Left lung (tissue), 10 donors: Measurements from ENCODE around the gene GNA15. TPM values are rescaled to one million over a fixed set of nuclear protein-coding genes. Genes with fewer than 3 reads are reported as not detected.
A peak's percentile ranks its signal among the peaks of the same experiment; 100 is the strongest.

Experiments used
- ATAC-seq: fragments of 200-7000 bp; cut with Tn5 transposase; one replicate; pipeline ENCODE4 v1.9.1; 2020; ENCODE audit warnings: moderate library complexity
- DNase-seq, 4 donors: peaks; one replicate each; pipeline ENCODE4 v3.0.0-alpha.2; 2013 to 2020
- H3K27ac ChIP-seq, 2 donors: fragments of 200-600 bp; sonication (generic) in 1 of 2; one replicate each; pipeline versions ENCODE4 v1.5.0 to v1.8.0; 2020 to 2021
- H3K27me3 ChIP-seq, 2 donors: fragments of 200-600 bp; sonication (generic) in 1 of 2; one replicate each; pipeline versions ENCODE4 v1.5.0 to v1.8.0; 2020 to 2021
- H3K36me3 ChIP-seq, 2 donors: fragments of 200-600 bp; sonication (generic) in 1 of 2; one replicate each; pipeline versions ENCODE4 v1.5.0 to v1.8.0; 2020 to 2021
- H3K4me1 ChIP-seq, 2 donors: fragments of 200-600 bp; one replicate each; pipeline ENCODE4 v1.8.0; 2021
- H3K4me3 ChIP-seq, 2 donors: fragments of 200-600 bp; sonication (generic) in 1 of 2; one replicate each; pipeline versions ENCODE4 v1.5.0 to v1.8.0; 2020 to 2021; ENCODE audit warnings: mild to moderate bottlenecking in 1 of 2
- H3K9me3 ChIP-seq, 2 donors: fragments of 200-600 bp; sonication (generic) in 1 of 2; one replicate each; pipeline versions ENCODE4 v1.5.0 to v1.8.0; 2020 to 2021
- intact Hi-C, 2 donors: fragments of 100-400 bp; cut with DNase I; formaldehyde crosslinking; loops; one replicate each; pipeline versions ENCODE4 v1.11.2 to v1.14.2; 2022
- polyA plus RNA-seq, 6 donors: library from polyadenylated mRNA; unstranded; fragments of 120-200 nt; gene quantifications; one replicate each; pipeline ENCODE4 v1.2.1, GENCODE V29; 2013; ENCODE audit not compliant: insufficient read length in 6 of 6
- total RNA-seq, 2 donors: library from RNA; stranded (reverse); fragmentation: NEBNext Ultra II Directional; extraction: Animal tissue kit (Norgen Biotek cat#: 25700); gene quantifications; one replicate each; pipeline ENCODE4 v1.2.1, GENCODE V29; 2021
- TF ChIP-seq, protein P1 (sequence below), 2 donors: fragments of 200-600 bp; sonication (generic) in 1 of 2; IDR thresholded peaks; one replicate each; pipeline versions ENCODE4 v1.5.0 to v1.8.0; 2021; ENCODE audit warnings: antibody characterized with exemption in 2 of 2
- donor health status: DM: no; HTN: yes; CAD: no.
- donor health status: DM: no; HTN: no; CAD: no.

GNA15 gene
- total and polyA plus RNA-seq, 8 donors, result 1.8 to 35.9 (median 2.8) TPM

DNA sequence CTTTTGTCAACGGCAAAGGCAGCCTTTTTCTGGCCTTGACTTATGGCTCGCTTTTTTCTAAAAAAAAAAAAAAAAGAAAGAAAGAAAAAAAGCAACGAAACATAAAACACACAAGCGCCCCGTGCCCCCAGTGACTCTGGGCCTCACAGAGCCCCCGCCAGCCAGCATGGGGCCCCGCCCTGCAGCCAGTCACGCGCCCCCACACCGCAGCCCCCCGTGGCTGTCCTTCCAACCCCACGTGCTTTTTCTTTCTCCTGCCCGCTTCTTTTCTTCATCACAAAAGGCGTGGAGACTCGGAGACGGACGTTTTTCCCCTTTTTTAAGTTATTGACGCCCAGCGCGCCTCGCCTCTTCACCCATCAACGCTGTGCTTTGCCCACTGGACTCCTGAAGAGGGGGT is 14.4 kb upstream of the GNA15 start:
- no peak overlapping the region for H3K27ac ChIP-seq
- H3K36me3 ChIP-seq, result peaks cover 0 to 66% of the 10 kb centered on the region in 2 donors
- no peak for ATAC-seq

DNA sequence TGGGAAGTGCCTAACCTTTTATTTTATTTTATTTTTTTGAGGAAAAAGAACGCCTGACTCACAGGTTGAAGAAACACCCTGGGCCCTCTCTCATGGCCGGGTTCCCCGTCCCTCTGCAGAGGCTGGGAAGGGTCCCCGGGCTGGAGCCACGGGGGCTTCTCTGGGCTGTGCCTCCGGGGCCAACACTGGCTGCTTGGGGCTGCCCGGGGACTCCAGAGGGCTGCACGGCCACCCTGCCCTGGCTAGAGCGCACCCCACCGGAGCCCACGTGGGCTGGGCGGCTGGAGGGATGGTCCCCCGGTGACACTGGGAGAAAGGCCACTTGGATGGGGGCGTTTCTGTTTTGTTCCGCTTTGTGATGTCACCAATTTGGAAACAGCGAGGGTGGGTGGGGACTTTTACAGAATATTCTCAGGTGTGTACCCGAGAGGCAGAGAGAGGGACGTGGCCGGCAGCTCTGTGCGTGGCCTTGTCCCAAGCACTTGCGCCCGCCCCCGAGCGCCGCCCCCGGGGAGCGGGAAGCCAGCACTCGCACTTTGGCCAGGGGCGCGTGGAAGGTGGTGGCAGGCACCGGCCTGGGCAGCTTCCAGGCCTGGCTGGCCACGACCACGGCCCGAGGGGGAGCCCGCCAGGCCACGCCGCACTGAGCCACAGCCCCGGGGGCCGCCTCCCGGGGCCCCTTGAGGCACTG is 13.9 kb upstream of the GNA15 start:
- H3K36me3 ChIP-seq, result peaks cover 0 to 60% of the 10 kb centered on the region in 2 donors
- TF ChIP-seq, protein P1, sequence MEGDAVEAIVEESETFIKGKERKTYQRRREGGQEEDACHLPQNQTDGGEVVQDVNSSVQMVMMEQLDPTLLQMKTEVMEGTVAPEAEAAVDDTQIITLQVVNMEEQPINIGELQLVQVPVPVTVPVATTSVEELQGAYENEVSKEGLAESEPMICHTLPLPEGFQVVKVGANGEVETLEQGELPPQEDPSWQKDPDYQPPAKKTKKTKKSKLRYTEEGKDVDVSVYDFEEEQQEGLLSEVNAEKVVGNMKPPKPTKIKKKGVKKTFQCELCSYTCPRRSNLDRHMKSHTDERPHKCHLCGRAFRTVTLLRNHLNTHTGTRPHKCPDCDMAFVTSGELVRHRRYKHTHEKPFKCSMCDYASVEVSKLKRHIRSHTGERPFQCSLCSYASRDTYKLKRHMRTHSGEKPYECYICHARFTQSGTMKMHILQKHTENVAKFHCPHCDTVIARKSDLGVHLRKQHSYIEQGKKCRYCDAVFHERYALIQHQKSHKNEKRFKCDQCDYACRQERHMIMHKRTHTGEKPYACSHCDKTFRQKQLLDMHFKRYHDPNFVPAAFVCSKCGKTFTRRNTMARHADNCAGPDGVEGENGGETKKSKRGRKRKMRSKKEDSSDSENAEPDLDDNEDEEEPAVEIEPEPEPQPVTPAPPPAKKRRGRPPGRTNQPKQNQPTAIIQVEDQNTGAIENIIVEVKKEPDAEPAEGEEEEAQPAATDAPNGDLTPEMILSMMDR (IDR thresholded peaks at IDR 0.05), result no peak

More for the DNA sequence above, 14.4 kb upstream of the GNA15 start:
- H3K4me1 ChIP-seq, result peaks cover 0 to 16% of the 10 kb centered on the region in 2 donors
- no peaks in the 10 kb centered on the region for H3K27me3 ChIP-seq
- TF ChIP-seq, protein P1 (IDR thresholded peaks at IDR 0.05), result no peak
- intact Hi-C loops, result no loop called here
- H3K4me3 ChIP-seq, result no peak overlapping the region
- peak in 1 of 4 donors; percentile 44 for DNase-seq
- H3K9me3 ChIP-seq, result no peaks in the 10 kb centered on the region

DNA sequence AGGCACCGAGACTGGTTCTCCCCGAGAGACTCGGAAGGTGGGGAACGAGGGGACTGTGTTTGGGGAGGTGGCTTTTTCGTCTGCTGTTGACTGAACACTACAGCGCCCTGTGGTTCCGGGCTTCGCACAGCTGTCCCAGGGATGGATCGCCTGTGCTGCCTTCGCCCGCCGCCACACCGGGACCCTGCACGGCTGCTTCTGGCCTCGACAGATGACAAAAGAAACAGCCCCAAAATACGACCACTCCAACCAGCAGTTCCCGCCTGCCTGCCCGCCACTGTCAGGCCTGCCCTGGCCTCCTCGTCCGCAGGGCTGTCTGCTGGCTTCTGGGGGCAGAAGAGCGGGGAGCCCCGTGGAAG is 13.3 kb upstream of the GNA15 start:
- H3K9me3 ChIP-seq, result no peaks in the 10 kb centered on the region
- no peak for ATAC-seq
- no peaks in the 10 kb centered on the region for H3K27me3 ChIP-seq
- H3K4me1 ChIP-seq, result peaks cover 0 to 16% of the 10 kb centered on the region in 2 donors
- H3K27ac ChIP-seq, result no peak overlapping the region
- DNase-seq, result peak in 1 of 4 donors; percentile 57
- intact Hi-C loops, result no loop called here
- TF ChIP-seq, protein P1 (IDR thresholded peaks at IDR 0.05), result no peak
- H3K4me3 ChIP-seq, result no peak overlapping the region
- H3K36me3 ChIP-seq, result peaks cover 0 to 55% of the 10 kb centered on the region in 2 donors

More for the DNA sequence above, 13.9 kb upstream of the GNA15 start:
- intact Hi-C loops, result no loop called here
- DNase-seq (peak in 1 of 4 donors; percentile 67), ATAC-seq (no peak)
- Histone ChIP-seq H3K4me3 (no peak overlapping the region), H3K27me3 (no peaks in the 10 kb centered on the region), H3K9me3 (no peaks in the 10 kb centered on the region), H3K27ac (no peak overlapping the region), H3K4me1 (peaks cover 0 to 16% of the 10 kb centered on the region in 2 donors)

DNA sequence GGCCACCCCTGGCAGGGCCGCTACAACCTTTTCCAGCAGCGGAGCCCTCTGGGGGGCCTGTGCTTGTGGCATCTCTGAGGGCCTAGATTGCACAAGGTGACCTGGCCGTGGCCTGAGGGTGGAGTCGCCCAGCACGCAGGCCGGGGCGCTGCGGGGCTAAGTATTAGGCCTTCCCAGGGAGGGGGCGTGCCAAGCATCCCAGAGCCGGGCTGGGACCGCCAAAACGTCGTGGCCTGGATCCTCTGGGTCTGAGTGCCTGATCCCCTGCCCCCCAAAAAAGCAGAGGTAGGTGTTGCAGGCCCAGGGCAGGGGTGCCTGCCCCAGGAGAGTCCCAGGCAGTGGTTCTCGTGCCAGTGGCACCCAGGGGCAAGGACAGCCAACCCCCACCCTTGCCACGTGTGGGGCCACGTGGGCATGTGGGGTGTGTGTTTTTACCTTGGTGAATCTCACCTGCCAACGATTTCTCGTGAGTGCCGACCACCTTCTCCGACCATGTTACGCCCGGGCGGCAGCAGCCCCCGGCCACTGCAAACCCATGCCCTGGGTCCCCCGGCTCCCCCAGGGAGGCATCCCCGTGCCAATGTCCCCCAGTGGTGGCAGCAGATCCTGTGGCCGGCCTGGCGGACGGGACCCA is 12.6 kb upstream of the GNA15 start:
- Histone ChIP-seq H3K36me3 (peaks cover 0 to 48% of the 10 kb centered on the region in 2 donors), H3K4me3 (no peak overlapping the region), H3K4me1 (peaks cover 0 to 16% of the 10 kb centered on the region in 2 donors), H3K27ac (no peak overlapping the region), H3K9me3 (no peaks in the 10 kb centered on the region), H3K27me3 (no peaks in the 10 kb centered on the region)
- DNase-seq (peak in 1 of 4 donors; percentile 74), ATAC-seq (peak; percentile 2)
- TF ChIP-seq, protein P1 (IDR thresholded peaks at IDR 0.05), result no peak
- intact Hi-C loops, result no loop called here

DNA sequence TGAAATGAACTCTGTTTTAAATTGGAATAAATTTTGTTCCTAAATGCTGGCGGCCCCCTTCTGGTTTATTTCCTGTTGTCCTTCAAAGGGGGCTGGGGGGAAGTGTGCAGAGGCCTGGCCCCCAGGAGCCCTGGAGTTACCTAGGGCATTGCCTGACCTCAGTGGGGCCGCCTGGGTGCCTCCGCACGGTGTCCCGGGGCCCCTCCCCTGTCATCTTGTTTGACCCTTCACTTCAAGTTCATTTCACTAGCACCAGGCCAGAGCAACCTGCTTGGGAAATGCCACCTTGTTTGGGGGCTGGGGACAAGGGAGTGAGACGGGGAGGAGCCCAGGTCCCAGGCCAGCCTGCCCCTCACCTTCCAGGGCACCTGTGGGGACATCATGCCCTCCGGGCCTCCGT is 11.9 kb upstream of the GNA15 start:
- Histone ChIP-seq H3K27me3 (no peaks in the 10 kb centered on the region), H3K27ac (no peak overlapping the region), H3K4me3 (no peak overlapping the region), H3K36me3 (peaks cover 0 to 40% of the 10 kb centered on the region in 2 donors), H3K9me3 (no peaks in the 10 kb centered on the region), H3K4me1 (peaks cover 0 to 17% of the 10 kb centered on the region in 2 donors)
- TF ChIP-seq, protein P1 (IDR thresholded peaks at IDR 0.05), result no peak
- peak in 1 of 4 donors; percentile 52 for DNase-seq
- no peak for ATAC-seq
- intact Hi-C loops, result no loop called here
